Upper lobe of right lung (tissue), 1 donor: ENCODE measurements around the gene C11orf21. TPM values are rescaled to one million over a fixed set of nuclear protein-coding genes. Genes with fewer than 3 reads are reported as not detected.

Source experiments
- ATAC-seq: fragments of 200-7000 bp; cut with Tn5 transposase; one replicate; pipeline ENCODE4 v1.9.1; 2020; ENCODE audit warnings: mild to moderate bottlenecking, moderate library complexity
- DNase-seq: peaks from one replicate; pipeline ENCODE4 v3.0.0-alpha.2; 2020
- H3K27ac ChIP-seq: fragments of 200-600 bp; one replicate; pipeline ENCODE4 v1.8.0; 2022
- H3K27me3 ChIP-seq: fragments of 200-600 bp; one replicate; pipeline ENCODE4 v1.8.0; 2022; ENCODE audit warnings: mild to moderate bottlenecking
- H3K36me3 ChIP-seq: fragments of 200-600 bp; one replicate; pipeline ENCODE4 v1.8.0; 2022
- H3K4me1 ChIP-seq: fragments of 200-600 bp; one replicate; pipeline ENCODE4 v1.8.0; 2022
- H3K4me3 ChIP-seq: fragments of 200-600 bp; one replicate; pipeline ENCODE4 v1.8.0; 2022; ENCODE audit warnings: mild to moderate bottlenecking
- H3K9me3 ChIP-seq: fragments of 200-600 bp; one replicate; pipeline ENCODE4 v1.8.0; 2022
- CTCF ChIP-seq: fragments of 200-600 bp; IDR thresholded peaks from one replicate; pipeline ENCODE4 v1.8.0; 2022; ENCODE audit warnings: antibody characterized with exemption
- intact Hi-C: fragments of 100-400 bp; cut with DNase I; formaldehyde crosslinking; loops from one replicate; pipeline ENCODE4 v1.11.0; 2022
- total RNA-seq: library from RNA; stranded (reverse); fragmentation: NEBNext Ultra II Directional; extraction: Animal tissue kit (Norgen Biotek cat#: 25700); gene quantifications from one replicate; pipeline ENCODE4 v1.2.1, GENCODE V29; 2021
- donor health status: DM: no; HTN: yes; CAD: no; lungs with severe emphysema.

The C11orf21 gene
- total RNA-seq, 1 donor from 2014 or later = 6.5 TPM

GRCh38 chr11:2315395-2316168 is 13.9 kb upstream of the C11orf21 start:
- Histone ChIP-seq H3K27me3 (no peaks in the 10 kb centered on the region), H3K4me3 (no peak overlapping the region), H3K4me1 (peaks cover 15% of the 10 kb centered on the region), H3K9me3 (no peaks in the 10 kb centered on the region), H3K27ac (peak overlapping the region; percentile 55), H3K36me3 (no peaks in the 10 kb centered on the region)
- DNase-seq = peak; percentile 63
- no peak for ATAC-seq
- intact Hi-C loops = no loop called here
- no peak for TF ChIP-seq CTCF

- Histone ChIP-seq H3K9me3 (no peaks in the 10 kb centered on the region), H3K4me3 (no peak overlapping the region), H3K36me3 (no peaks in the 10 kb centered on the region), H3K27me3 (no peaks in the 10 kb centered on the region), H3K4me1 (peaks cover 15% of the 10 kb centered on the region), H3K27ac (peak overlapping the region; percentile 73)
- peak; percentile 72 for ATAC-seq
- intact Hi-C loops = no loop called here
- TF ChIP-seq CTCF = no peak
- peak; percentile 83 for DNase-seq
Measured at GRCh38 chr11:2314525-2315394, 13.0 kb upstream of the C11orf21 start.

DNA sequence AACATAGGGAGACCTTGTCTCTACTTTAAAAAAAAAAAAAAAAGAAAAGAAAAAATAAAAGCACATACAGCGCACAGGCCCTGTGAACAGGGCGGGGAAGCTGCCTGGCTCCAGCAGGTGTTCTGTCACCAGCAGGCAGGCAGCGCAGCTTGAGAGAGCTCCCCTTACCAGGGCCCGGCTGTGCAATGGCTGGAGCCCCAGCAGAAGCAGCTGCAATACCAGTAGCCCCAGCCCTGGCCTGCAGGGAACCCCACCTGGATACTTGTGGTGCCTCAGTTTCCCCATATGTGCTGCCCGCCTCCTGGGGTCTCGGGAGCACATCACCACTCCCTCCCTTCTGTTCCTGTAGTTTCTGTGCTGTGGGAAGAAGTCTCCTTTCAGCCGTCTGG is 12.4 kb upstream of the C11orf21 start:
- intact Hi-C loops = no loop called here
- Histone ChIP-seq H3K4me1 (peaks cover 15% of the 10 kb centered on the region), H3K4me3 (no peak overlapping the region), H3K27ac (peak overlapping the region; percentile 73), H3K36me3 (no peaks in the 10 kb centered on the region), H3K27me3 (no peaks in the 10 kb centered on the region), H3K9me3 (no peaks in the 10 kb centered on the region)
- DNase-seq = peak; percentile 39
- no peak for TF ChIP-seq CTCF
- ATAC-seq = no peak

DNA sequence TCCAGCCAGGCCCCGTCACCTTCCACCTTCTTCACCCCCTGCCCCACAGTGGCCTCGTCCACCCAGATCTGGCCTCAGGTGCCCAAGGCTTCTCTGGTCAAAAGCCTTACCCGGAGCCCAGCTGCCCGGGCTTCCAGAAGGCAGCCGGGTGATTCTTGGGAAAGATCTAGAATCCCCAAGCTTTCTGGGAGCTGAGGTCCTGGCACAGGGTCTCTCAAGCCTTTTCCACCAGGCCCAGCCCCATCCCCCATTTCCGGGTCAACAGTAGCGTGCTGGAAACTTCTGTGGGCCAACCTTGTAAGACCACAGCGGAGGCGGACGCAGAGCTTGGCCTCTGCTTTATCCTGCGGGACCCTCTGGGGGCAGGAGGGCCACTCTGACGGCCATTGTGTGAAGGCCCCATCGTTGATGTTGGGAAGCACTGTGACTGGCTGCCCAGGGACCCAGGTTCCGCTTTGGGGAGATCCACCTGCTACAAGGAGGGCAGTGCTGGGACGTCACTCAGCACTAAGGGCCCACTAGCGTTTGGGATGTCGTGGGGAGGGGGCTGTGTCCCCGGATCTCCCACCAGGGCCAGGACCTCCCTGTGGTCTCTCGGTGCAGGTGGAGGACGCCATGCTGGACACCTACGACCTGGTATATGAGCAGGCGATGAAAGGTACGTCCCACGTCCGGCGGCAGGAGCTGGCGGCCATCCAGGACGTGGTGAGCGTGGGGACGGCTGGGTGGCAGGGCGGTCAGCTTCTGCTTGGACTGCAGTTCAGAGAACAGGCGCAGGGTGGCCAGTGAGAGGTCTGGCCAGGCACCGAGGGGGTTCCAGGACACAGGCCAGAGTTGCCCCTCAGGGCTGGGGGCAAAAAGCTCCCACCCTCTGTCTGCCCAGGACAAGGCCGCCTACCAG is 11.6 kb upstream of the C11orf21 start:
- peak; percentile 56 for DNase-seq
- no peak overlapping the region for H3K27ac ChIP-seq

More for the DNA sequence above, 11.6 kb upstream of the C11orf21 start:
- Histone ChIP-seq H3K9me3 (no peaks in the 10 kb centered on the region), H3K27me3 (no peaks in the 10 kb centered on the region), H3K36me3 (no peaks in the 10 kb centered on the region), H3K4me1 (peaks cover 15% of the 10 kb centered on the region), H3K4me3 (no peak overlapping the region)
- intact Hi-C loops = no loop called here
- no peak for ATAC-seq
- no peak for TF ChIP-seq CTCF
